Stimulated activated CD8-positive, alpha-beta memory T cell treated with anti-CD3 and anti-CD28 coated beads, Interleukin-12 subunit alpha, Interleukin-12 subunit beta, amount 100 ng/mL, for 4 hours (primary cell): Measurements from ENCODE around the gene PARD3.
"Not testable (repeated sequence)": the region's sequence is repeated elsewhere in the genome, so short reads cannot be mapped to it uniquely, and the experiment has no call there.

Experiments used
- DNase-seq: peaks from one replicate; pipeline ENCODE4 v3.0.0-alpha.2; 2020; ENCODE audit warnings: low read depth

Gene PARD3

GRCh38 chr10:34378297-34378696 lies 436.8 kb downstream of the PARD3 start:
- DNase-seq = no peak

DNA sequence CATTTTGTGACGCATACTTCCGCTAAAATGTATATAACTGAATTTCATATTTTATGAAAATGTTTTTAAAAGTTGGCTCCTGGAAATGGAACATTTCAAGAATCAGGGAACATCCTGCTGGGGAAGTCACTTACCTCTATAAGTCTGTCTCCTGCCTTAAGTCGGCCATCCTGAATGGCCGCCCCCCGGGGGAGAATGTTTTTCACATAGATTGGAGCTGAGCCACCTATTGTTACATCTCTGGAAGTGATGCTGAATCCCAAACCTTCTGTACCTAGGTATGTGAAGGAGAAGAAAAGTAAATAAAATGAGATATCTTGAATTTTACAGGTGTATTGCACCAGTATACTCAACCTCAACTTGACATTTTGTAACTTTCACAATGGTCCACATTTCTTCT lies 437.3 kb downstream of the PARD3 start:
- no peak for DNase-seq

- DNase-seq = no peak
These were observed 440.6 kb downstream of the PARD3 start for GRCh38 chr10:34374356-34375045.

GRCh38 chr10:34373211-34373610 lies 441.9 kb downstream of the PARD3 start:
- DNase-seq = no peak

DNA sequence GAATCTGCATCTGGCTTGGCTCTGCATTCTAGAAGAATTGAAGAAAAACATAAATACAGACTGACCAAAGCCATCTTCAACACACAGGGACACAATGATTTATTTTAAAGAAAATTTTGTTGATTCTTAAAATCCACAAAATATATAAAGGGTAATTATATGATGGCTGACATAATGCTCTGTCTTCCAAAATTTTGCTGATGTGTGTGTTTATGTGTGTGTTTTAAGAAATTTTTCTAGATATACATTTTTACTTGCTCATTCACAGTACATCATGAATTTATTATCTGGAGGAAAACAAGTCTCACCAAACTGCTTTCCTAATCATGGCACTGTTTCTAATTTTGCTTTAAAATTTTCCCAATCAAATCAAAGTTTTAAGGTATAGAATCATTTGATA lies 442.6 kb downstream of the PARD3 start:
- DNase-seq = no peak

GRCh38 chr10:34370126-34370525 lies 445.0 kb downstream of the PARD3 start:
- no peak for DNase-seq

- DNase-seq = no peak
These were observed 446.0 kb downstream of the PARD3 start for GRCh38 chr10:34369120-34369519.

GRCh38 chr10:34364253-34365037 lies 450.7 kb downstream of the PARD3 start:
- no peak for DNase-seq

DNA sequence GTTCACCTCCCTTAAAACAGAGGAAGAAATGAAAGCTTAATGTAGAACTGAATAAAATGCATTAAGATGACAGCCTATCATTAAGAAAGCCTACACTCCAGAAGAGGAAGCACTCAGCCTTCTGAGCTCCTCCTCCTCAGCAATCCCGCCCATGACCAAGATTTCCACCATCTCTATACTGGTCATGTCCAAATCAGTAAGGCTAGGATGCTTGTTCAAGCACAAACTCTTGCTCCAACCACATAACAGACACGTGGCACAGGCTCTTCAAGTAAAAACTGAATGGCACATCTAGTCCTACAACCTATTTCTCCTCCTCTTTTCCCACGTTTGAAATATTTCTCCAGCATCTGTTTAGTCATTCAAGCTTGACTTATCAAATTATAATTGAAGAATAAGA lies 454.1 kb downstream of the PARD3 start:
- no peak for DNase-seq

- DNase-seq = no peak
These were observed 455.7 kb downstream of the PARD3 start for GRCh38 chr10:34359435-34359813.

GRCh38 chr10:34358729-34359434 lies 456.2 kb downstream of the PARD3 start:
- DNase-seq = no peak

GRCh38 chr10:34356463-34356862 lies 458.6 kb downstream of the PARD3 start:
- no peak for DNase-seq

DNA sequence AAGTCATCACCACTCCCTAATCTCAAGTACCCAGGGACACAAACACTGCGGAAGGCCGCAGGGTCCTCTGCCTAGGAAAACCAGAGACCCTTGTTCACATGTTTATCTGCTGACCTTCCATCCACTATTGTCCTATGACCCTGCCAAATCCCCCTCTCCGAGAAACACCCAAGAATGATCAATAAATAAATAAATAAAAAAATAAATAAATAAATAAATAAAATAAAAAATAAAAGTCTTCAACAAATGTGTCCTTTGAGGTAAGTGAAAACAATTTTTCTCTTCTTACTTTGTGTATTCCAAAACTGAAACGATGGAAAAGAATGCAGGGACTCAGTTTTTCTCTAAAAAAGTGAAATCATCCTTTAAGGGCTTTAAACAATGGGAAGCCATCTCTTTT lies 461.6 kb downstream of the PARD3 start:
- DNase-seq = not testable (repeated sequence)

DNA sequence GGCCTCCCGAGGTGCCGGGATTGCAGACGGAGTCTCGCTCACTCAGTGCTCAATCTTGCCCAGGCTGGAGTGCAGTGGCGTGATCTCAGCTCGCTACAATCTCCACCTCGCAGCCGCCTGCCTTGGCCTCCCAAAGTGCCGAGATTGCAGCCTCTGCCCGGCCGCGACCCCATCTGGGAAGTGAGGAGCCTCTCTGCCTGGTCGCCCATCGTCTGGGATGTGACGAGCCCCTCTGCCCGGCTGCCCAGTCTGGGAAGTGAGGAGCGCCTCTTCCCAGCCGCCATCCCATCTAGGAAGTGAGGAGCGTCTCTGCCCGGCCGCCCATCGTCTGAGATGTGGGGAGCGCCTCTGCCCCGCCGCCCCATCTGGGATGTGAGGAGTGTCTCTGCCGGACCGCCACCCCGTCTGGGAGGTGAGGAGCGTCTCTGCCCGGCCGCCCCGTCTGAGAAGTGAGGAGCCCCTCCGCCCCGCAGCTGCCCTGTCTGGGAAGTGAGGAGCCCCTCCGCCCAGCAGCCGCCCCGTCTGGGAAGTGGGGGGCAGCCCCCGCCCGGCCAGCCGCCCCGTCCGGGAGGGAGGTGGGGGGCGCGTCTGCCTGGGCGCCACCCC lies 462.4 kb downstream of the PARD3 start:
- DNase-seq = not testable (repeated sequence)

GRCh38 chr10:34351161-34351560 lies 463.9 kb downstream of the PARD3 start:
- DNase-seq = no peak

DNA sequence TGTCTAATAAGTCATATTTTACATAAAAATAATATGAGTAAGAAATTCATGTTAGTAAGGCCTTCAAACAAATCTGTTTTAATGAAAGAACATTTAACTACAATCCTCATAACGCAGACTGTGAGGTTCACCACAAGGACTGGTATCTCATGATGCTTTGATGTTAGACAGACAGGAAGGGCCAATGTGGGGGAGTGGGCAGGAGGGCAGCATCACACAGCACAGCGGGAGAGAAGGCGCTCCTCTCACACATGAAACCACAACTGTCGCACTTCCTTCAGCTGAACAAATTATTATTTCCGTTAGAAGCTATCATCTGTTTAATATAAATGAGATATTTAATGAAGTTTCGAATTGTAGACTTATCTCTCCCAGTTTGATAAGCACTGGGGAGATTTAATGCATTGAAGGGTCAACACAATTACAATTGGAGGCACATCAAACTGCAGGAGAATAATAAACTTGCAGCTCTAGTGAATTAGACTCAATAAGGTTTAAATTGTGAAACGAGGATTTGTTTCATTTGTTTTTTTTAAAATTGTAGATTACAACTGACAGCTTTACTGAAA lies 466.1 kb downstream of the PARD3 start:
- no peak for DNase-seq

DNA sequence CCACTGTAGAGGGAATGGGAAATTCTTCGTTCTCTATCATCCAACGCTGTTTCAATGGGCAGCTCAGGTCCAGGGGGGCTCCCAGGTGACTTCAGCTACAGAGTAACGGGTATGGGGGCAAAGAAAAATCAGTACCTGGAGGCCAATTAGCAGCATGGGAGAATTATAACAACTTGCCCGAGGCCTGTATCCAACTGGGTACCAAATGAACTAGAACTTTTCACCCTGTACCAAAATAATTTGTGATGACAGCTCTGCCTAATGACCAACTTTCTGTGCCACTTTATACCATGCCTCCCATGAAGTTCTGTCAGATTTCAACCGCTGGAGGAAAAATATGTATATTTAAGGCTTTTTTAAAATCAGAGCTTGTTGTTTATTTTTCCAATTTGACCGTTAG lies 467.1 kb downstream of the PARD3 start:
- no peak for DNase-seq

DNA sequence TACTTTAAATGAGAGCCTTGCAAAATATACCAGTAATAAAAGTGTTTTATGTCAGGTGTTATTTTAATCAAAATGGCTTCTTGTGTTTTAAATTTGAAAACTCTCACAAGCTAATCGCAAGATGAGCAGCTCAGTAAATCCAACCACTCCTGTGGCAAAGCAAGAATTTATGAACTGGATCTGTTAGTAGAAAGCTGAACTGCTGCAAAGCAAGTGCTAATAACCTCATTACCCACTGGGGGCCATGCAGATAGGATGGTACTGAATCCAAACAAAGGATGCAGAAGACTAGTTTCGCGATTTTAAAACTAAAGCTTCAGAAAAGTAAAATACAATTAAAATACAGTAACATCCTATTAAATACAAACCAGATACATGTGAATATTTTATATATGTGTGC lies 468.0 kb downstream of the PARD3 start:
- no peak for DNase-seq

GRCh38 chr10:34346516-34347100 lies 468.5 kb downstream of the PARD3 start:
- no peak for DNase-seq

DNA sequence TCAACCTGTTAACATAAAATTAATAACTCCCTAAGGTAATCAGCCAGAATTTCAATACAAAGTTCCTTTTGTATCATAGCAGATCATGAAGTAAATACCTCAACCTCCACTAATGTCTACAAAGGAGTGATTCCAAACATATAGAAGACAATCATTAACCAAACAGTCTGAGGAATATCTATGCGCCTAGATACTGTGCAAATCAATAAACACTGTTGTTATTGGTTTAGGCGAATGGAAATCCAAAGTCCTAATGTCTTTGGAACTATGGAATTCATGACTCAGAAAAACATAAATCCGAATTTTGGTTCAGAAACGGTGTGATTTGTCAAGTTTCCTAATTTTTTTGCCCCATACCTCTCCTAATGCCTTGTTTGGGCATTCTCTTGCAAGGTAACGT lies 469.7 kb downstream of the PARD3 start:
- no peak for DNase-seq

GRCh38 chr10:34343764-34344163 lies 471.3 kb downstream of the PARD3 start:
- no peak for DNase-seq

DNA sequence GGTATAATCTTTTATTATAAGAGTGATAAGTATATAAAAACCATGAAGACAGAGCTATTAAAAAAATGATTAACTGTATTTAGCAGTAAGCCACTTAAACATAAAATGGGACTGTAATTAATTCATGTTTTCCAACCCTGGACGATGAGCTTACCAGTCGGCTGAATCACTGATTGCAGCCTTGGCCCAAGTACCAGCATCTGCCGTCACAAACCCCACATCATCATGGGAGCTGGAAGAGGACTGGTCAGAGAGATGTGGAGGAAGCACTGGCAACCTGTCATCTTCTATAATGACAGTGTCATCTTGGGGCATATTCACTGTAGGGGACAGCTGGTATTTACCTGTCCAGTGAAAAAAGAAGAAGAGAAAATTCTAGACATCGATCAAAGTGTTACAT lies 473.6 kb downstream of the PARD3 start:
- DNase-seq = no peak
